ENCODE results near the gene NACC2.

Gene NACC2, protein sequence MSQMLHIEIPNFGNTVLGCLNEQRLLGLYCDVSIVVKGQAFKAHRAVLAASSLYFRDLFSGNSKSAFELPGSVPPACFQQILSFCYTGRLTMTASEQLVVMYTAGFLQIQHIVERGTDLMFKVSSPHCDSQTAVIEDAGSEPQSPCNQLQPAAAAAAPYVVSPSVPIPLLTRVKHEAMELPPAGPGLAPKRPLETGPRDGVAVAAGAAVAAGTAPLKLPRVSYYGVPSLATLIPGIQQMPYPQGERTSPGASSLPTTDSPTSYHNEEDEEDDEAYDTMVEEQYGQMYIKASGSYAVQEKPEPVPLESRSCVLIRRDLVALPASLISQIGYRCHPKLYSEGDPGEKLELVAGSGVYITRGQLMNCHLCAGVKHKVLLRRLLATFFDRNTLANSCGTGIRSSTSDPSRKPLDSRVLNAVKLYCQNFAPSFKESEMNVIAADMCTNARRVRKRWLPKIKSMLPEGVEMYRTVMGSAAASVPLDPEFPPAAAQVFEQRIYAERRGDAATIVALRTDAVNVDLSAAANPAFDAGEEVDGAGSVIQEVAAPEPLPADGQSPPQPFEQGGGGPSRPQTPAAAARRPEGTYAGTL

DNA sequence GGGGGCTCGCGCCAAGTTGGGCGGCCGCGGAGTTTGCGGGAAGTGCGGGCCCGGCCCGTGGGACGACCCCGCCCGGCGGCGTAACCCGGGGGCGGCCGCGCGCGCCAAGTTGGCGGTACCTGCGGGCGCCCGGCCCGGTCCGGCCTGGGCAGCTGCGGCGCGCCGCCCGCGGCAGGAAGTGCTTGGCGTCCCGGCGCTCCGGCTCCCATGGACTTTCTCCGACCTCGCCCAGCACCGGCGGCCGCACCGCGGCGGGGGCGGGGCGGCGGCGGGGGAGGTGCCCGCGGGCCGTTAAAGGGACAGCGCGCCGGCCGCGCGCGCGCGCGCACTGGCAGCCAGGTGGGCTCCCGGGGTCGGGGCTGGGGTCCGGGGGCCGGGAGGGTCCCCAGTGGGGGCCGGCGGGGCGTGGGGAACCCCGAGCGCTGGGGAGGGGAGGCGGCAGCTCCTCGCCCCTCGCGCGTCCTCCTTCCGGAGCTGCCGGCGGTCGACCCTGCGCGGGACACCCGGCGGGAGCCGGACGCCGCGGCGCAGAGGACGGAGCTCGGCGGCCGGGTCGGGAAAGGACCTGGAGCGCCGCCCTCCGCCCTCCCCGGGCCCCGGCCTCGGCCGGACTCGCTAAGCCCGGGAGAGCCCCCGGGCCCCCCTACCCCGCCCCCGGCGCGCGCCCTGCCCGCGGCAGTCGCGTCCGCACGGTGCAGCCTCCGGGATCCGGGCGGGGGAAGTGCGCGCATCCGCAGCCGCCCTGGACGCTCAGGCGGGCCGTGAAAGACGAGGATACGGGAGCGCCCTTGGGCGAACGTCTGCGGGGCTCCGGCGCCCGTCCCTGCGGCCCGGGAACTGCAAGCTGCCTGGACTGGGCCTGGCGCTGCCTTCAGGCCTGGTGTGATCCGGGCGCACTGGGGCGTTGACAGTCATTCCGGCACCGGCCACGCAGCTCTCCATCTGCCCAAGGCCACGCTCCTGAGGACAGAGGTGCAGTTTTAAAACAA lies at the start of gene NACC2:
TSS of gene NACC2 (minus strand) at position 220 of the 989 bp plus-strand sequence. CDS start 44,768 bp downstream, outside the sequence.
- peak; percentile 53 for DNase-seq (ENCODE audit: low read depth)
- no peak for TF ChIP-seq CTCF (conservative IDR thresholded peaks at IDR 0.05; ENCODE audit: control insufficient read depth, insufficient read depth, low read depth, low read length)
- peak within 1 kb of the TSS; percentile 65 for H3K4me3 ChIP-seq (ENCODE audit: control insufficient read depth, low read depth, low read length)

- H3K4me3 ChIP-seq (ENCODE audit: control insufficient read depth, low read depth, low read length), result no peak overlapping the region
- no peak for TF ChIP-seq CTCF (conservative IDR thresholded peaks at IDR 0.05; ENCODE audit: control insufficient read depth, insufficient read depth, low read depth, low read length)
- no peak for DNase-seq (ENCODE audit: low read depth)
Observed at GRCh38 chr9:136144450-136144849, 49.4 kb upstream of the NACC2 start.

- TF ChIP-seq CTCF (conservative IDR thresholded peaks at IDR 0.05; ENCODE audit: control insufficient read depth, insufficient read depth, low read depth, low read length), result peak; percentile 39
- no peak overlapping the region for H3K4me3 ChIP-seq (ENCODE audit: control insufficient read depth, low read depth, low read length)
- DNase-seq (ENCODE audit: low read depth), result peak; percentile 29
Observed at GRCh38 chr9:136143215-136144001, 48.3 kb upstream of the NACC2 start.

DNA sequence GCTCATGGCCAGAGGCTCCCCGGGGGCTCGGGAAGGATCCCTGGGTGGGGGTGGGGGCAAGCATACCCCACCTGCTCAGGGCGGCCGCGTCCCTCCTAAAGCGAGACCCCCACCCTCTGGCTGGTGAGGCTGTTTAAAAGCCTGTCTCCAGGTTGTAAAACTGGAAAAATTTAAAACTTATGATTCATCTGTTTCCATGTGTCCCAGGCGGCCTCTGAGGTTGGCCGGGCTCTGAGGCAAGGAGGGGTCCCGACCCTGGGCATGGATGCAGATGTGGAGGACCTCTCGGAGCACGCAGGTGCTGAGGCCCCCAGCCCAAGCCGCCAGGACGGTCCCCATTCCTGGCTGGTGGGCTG lies 47.7 kb upstream of the NACC2 start:
- TF ChIP-seq CTCF (conservative IDR thresholded peaks at IDR 0.05; ENCODE audit: control insufficient read depth, insufficient read depth, low read depth, low read length), result no peak
- no peak for DNase-seq (ENCODE audit: low read depth)
- H3K4me3 ChIP-seq (ENCODE audit: control insufficient read depth, low read depth, low read length), result no peak overlapping the region

DNA sequence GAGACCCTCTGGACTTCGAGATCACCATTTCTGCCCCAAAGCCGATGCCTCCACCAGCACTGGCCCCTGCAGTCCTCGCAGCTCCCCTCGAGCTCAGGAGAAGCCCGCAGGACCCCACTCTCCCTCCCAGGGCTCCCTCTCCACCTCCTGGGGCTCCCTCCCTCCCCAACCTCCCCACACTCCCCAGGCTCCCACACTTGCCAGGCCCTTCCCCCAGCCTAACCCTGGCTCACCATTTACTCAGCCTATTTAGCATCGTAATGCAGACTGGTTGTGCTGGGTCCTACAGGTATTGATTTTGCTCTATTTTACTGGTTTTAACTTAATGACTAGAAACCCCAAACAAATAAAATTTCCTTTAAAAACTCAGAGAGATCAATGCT lies 47.3 kb upstream of the NACC2 start:
- no peak for TF ChIP-seq CTCF (conservative IDR thresholded peaks at IDR 0.05; ENCODE audit: control insufficient read depth, insufficient read depth, low read depth, low read length)
- DNase-seq (ENCODE audit: low read depth), result no peak
- no peak overlapping the region for H3K4me3 ChIP-seq (ENCODE audit: control insufficient read depth, low read depth, low read length)

Measured in fibroblast of mammary gland (primary cell).